ENCODE results near the gene GPR176. TPM values are rescaled to one million over a fixed set of nuclear protein-coding genes. Genes with fewer than 3 reads are reported as not detected.

Gene GPR176
- total RNA-seq, 1 donor from 2014 or later, result 35.4 TPM

- peaks cover 4% of the 10 kb centered on the region for H3K9me3 Mint-ChIP-seq (ENCODE audit: unreplicated experiment)
- no peak overlapping the region for H3K4me3 ChIP-seq (ENCODE audit: insufficient read depth, low read depth, low read length)
These were observed 26.8 kb upstream of the GPR176 start for GRCh38 chr15:39946862-39947261.

GRCh38 chr15:39944726-39945125 lies 24.7 kb upstream of the GPR176 start:
- H3K79me2 ChIP-seq (ENCODE audit: insufficient read depth, low read length), result peaks cover 22% of the 10 kb centered on the region
- no peak overlapping the region for H3K27ac ChIP-seq (ENCODE audit: low read depth, low read length)
- no peak overlapping the region for H2AFZ ChIP-seq (ENCODE audit: low read depth, low read length)
- Mint-ChIP-seq H3K36me3 (ENCODE audit: low read depth, unreplicated experiment) (peaks cover 41% of the 10 kb centered on the region), H3K4me1 (ENCODE audit: low read depth, unreplicated experiment) (peaks cover 34% of the 10 kb centered on the region), H3K9me3 (ENCODE audit: unreplicated experiment) (peaks cover 4% of the 10 kb centered on the region), H3K4me3 (ENCODE audit: unreplicated experiment) (no peak overlapping the region), H3K27ac (ENCODE audit: unreplicated experiment) (no peak overlapping the region), H3K27me3 (ENCODE audit: low read depth, unreplicated experiment) (no peaks in the 10 kb centered on the region)
- H4K20me1 ChIP-seq (ENCODE audit: insufficient read depth, low read length), result peaks cover 12% of the 10 kb centered on the region
- no peak overlapping the region for H3K4me3 ChIP-seq (ENCODE audit: insufficient read depth, low read depth, low read length)
- peaks cover 17% of the 10 kb centered on the region for H3K4me1 ChIP-seq (ENCODE audit: insufficient read depth, low read length)
- no peak overlapping the region for H3K9ac ChIP-seq (ENCODE audit: low read length)
- TF ChIP-seq CTCF (IDR thresholded peaks at IDR 0.05; ENCODE audit: insufficient read depth, low read depth, low read length) (no peak), EZH2 (IDR thresholded peaks at IDR 0.05; ENCODE audit: insufficient read depth, low read length) (no peak)
- H3K27me3 ChIP-seq (ENCODE audit: insufficient read depth, low read length), result no peaks in the 10 kb centered on the region
- DNase-seq (ENCODE audit: low read depth) (peak; percentile 97), FAIRE-seq (peak; percentile 49)
- H3K9me3 ChIP-seq (ENCODE audit: insufficient read depth, low read depth, low read length), result no peaks in the 10 kb centered on the region
- peaks cover 61% of the 10 kb centered on the region for H3K36me3 ChIP-seq (ENCODE audit: insufficient read depth, low read length)
- H3K4me2 ChIP-seq (ENCODE audit: low read length), result no peak overlapping the region

More at GRCh38 chr15:39946862-39947261, 26.8 kb upstream of the GPR176 start:
- Histone ChIP-seq H3K27me3 (ENCODE audit: insufficient read depth, low read length) (no peaks in the 10 kb centered on the region), H2AFZ (ENCODE audit: low read depth, low read length) (no peak overlapping the region), H3K36me3 (ENCODE audit: insufficient read depth, low read length) (peaks cover 62% of the 10 kb centered on the region), H3K9me3 (ENCODE audit: insufficient read depth, low read depth, low read length) (no peaks in the 10 kb centered on the region), H3K27ac (ENCODE audit: low read depth, low read length) (no peak overlapping the region), H3K9ac (ENCODE audit: low read length) (no peak overlapping the region), H4K20me1 (ENCODE audit: insufficient read depth, low read length) (peaks cover 7% of the 10 kb centered on the region), H3K79me2 (ENCODE audit: insufficient read depth, low read length) (peaks cover 4% of the 10 kb centered on the region), H3K4me2 (ENCODE audit: low read length) (no peak overlapping the region), H3K4me1 (ENCODE audit: insufficient read depth, low read length) (peaks cover 7% of the 10 kb centered on the region)
- Mint-ChIP-seq H3K4me3 (ENCODE audit: unreplicated experiment) (no peak overlapping the region), H3K4me1 (ENCODE audit: low read depth, unreplicated experiment) (peaks cover 22% of the 10 kb centered on the region), H3K27me3 (ENCODE audit: low read depth, unreplicated experiment) (no peaks in the 10 kb centered on the region), H3K27ac (ENCODE audit: unreplicated experiment) (no peak overlapping the region), H3K36me3 (ENCODE audit: low read depth, unreplicated experiment) (peaks cover 33% of the 10 kb centered on the region)
- TF ChIP-seq CTCF (IDR thresholded peaks at IDR 0.05; ENCODE audit: insufficient read depth, low read depth, low read length), result no peak
- TF ChIP-seq EZH2 (IDR thresholded peaks at IDR 0.05; ENCODE audit: insufficient read depth, low read length), result no peak
- FAIRE-seq (no peak), DNase-seq (ENCODE audit: low read depth) (no peak)

- no peak overlapping the region for H3K4me3 ChIP-seq (ENCODE audit: insufficient read depth, low read depth, low read length)
- Mint-ChIP-seq H3K36me3 (ENCODE audit: low read depth, unreplicated experiment) (peaks cover 41% of the 10 kb centered on the region), H3K4me3 (ENCODE audit: unreplicated experiment) (no peak overlapping the region), H3K9me3 (ENCODE audit: unreplicated experiment) (peaks cover 4% of the 10 kb centered on the region), H3K27me3 (ENCODE audit: low read depth, unreplicated experiment) (no peaks in the 10 kb centered on the region), H3K4me1 (ENCODE audit: low read depth, unreplicated experiment) (peaks cover 44% of the 10 kb centered on the region), H3K27ac (ENCODE audit: unreplicated experiment) (peak overlapping the region; percentile 75)
- H3K9ac ChIP-seq (ENCODE audit: low read length), result no peak overlapping the region
- peaks cover 35% of the 10 kb centered on the region for H3K79me2 ChIP-seq (ENCODE audit: insufficient read depth, low read length)
- TF ChIP-seq CTCF (IDR thresholded peaks at IDR 0.05; ENCODE audit: insufficient read depth, low read depth, low read length) (no peak), EZH2 (IDR thresholded peaks at IDR 0.05; ENCODE audit: insufficient read depth, low read length) (no peak)
- H2AFZ ChIP-seq (ENCODE audit: low read depth, low read length), result no peak overlapping the region
- H3K4me1 ChIP-seq (ENCODE audit: insufficient read depth, low read length), result peaks cover 17% of the 10 kb centered on the region
- H3K36me3 ChIP-seq (ENCODE audit: insufficient read depth, low read length), result peaks cover 55% of the 10 kb centered on the region
- peaks cover 20% of the 10 kb centered on the region for H4K20me1 ChIP-seq (ENCODE audit: insufficient read depth, low read length)
- DNase-seq (ENCODE audit: low read depth) (no peak), FAIRE-seq (no peak)
- H3K27me3 ChIP-seq (ENCODE audit: insufficient read depth, low read length), result no peaks in the 10 kb centered on the region
- H3K4me2 ChIP-seq (ENCODE audit: low read length), result no peak overlapping the region
- no peak overlapping the region for H3K27ac ChIP-seq (ENCODE audit: low read depth, low read length)
- no peaks in the 10 kb centered on the region for H3K9me3 ChIP-seq (ENCODE audit: insufficient read depth, low read depth, low read length)
These were observed 22.7 kb upstream of the GPR176 start for GRCh38 chr15:39942753-39943150.

Measured in astrocyte (in vitro differentiated cells and primary cell).